Measurements from ENCODE around the gene L3MBTL1. TPM values are rescaled to one million over a fixed set of nuclear protein-coding genes. Genes with fewer than 3 reads are reported as not detected.

The L3MBTL1 gene
- total RNA-seq, 1 donor = 7.8 TPM

- H3K4me3 ChIP-seq (ENCODE audit: low read depth, low read length) = no peak overlapping the region
- DNase-seq (ENCODE audit: low read depth) = no peak
- TF ChIP-seq, protein P1, sequence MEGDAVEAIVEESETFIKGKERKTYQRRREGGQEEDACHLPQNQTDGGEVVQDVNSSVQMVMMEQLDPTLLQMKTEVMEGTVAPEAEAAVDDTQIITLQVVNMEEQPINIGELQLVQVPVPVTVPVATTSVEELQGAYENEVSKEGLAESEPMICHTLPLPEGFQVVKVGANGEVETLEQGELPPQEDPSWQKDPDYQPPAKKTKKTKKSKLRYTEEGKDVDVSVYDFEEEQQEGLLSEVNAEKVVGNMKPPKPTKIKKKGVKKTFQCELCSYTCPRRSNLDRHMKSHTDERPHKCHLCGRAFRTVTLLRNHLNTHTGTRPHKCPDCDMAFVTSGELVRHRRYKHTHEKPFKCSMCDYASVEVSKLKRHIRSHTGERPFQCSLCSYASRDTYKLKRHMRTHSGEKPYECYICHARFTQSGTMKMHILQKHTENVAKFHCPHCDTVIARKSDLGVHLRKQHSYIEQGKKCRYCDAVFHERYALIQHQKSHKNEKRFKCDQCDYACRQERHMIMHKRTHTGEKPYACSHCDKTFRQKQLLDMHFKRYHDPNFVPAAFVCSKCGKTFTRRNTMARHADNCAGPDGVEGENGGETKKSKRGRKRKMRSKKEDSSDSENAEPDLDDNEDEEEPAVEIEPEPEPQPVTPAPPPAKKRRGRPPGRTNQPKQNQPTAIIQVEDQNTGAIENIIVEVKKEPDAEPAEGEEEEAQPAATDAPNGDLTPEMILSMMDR (IDR thresholded peaks at IDR 0.05; ENCODE audit: insufficient read depth, low read depth, low read length) = no peak
These were observed 45.4 kb upstream of the L3MBTL1 start for GRCh38 chr20:43461894-43462659.

DNA sequence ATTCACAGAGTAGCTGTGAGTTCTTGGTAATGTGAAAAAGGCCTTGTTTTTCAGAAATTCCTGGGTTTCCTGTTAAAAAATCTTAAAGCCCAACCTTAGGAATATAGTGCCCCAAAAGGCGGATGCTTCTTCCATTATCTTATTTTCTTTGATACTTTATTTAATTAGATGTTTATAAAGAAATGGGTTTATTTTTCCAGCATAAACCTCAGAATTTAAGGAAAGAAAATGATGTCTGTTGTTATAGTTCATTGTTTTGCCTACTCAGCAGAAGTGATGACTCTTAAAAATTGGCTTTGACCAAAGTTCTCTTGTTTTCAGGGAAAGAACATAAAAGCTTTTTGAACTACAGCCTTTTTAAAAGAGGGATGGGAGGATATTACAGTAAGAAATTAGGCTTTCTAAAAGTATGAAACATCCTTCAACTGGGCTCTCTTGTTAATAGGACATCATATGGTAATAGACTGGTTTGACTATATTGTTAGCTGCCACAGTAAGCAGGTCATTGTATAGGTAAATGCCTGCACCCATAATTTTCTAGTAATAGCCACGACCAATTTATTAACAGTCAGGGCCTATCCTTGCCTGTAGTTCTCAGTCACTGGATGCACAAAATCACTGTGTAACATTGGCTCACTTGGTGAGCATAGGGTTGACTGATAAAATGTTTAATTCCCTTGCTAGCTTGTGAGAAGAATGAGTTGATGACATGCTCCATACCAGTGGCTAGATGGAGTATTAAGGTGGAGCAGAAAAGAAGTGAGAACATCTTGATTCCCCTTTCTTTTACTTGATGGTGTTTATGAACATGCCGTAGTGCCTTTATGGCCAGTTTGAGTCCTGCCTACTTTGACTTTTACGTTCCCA lies 44.6 kb upstream of the L3MBTL1 start:
- no peak overlapping the region for H3K4me3 ChIP-seq (ENCODE audit: low read depth, low read length)
- no peak for DNase-seq (ENCODE audit: low read depth)
- TF ChIP-seq, protein P1 (IDR thresholded peaks at IDR 0.05; ENCODE audit: insufficient read depth, low read depth, low read length) = no peak

DNA sequence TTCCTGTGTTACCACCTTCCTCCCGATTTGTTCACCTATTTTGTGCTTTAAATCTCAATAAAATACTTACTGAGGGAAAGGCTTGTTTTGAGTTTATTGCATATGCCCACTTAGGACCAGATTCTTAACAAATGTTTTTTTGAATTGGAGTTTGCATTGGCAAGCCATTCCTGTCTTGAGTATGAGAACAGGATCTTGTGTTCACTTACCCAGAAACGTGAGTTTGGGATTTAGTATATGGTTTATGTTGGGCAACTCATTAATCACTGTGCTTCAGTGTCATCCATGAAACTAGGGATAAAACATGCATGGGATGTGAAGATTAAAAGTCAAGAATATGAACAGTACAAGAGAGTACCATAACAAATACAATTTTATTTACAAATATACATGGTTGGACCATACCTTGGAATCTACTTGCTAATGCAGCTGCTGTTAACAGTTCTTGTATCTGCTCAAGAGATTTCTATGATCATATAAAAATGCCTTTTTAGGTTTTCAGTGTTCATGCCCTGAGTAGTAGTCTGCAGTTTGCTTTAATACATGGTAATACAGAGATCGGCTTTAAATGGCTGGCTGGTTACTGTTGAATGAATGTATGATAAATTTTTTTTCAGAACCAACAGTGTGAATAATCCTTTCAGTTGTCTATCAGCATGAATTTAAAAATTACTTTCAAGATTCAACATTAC lies 43.8 kb upstream of the L3MBTL1 start:
- H3K4me3 ChIP-seq (ENCODE audit: low read depth, low read length) = no peak overlapping the region

GRCh38 chr20:43464219-43464790 lies 43.2 kb upstream of the L3MBTL1 start:
- H3K4me3 ChIP-seq (ENCODE audit: low read depth, low read length) = no peak overlapping the region
- no peak for DNase-seq (ENCODE audit: low read depth)
- TF ChIP-seq, protein P1 (IDR thresholded peaks at IDR 0.05; ENCODE audit: insufficient read depth, low read depth, low read length) = no peak

More for the DNA sequence above, 43.8 kb upstream of the L3MBTL1 start:
- TF ChIP-seq, protein P1 (IDR thresholded peaks at IDR 0.05; ENCODE audit: insufficient read depth, low read depth, low read length) = no peak
- DNase-seq (ENCODE audit: low read depth) = no peak

DNA sequence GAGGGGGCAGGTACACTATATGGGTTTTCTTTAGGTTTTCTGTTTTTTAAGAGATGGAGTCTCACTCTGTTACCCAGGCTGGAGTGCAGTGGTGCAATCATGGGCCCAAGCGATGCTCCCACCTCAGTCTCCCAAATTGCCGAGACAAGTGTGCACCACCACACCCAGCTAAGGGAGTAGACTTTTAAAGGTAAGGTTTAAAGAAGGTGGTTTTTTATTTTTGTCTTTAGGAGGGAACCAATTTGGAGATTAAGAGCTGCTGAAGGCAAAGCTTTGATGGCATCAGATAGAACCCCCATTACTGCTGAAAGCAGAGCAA lies 41.9 kb upstream of the L3MBTL1 start:
- no peak for DNase-seq (ENCODE audit: low read depth)
- no peak overlapping the region for H3K4me3 ChIP-seq (ENCODE audit: low read depth, low read length)
- TF ChIP-seq, protein P1 (IDR thresholded peaks at IDR 0.05; ENCODE audit: insufficient read depth, low read depth, low read length) = no peak

- no peak overlapping the region for H3K4me3 ChIP-seq (ENCODE audit: low read depth, low read length)
- TF ChIP-seq, protein P1 (IDR thresholded peaks at IDR 0.05; ENCODE audit: insufficient read depth, low read depth, low read length) = no peak
- no peak for DNase-seq (ENCODE audit: low read depth)
These were observed 39.9 kb upstream of the L3MBTL1 start for GRCh38 chr20:43467589-43467988.
